K562 (cell line): ENCODE results near the gene NKIRAS1. TPM values are rescaled to one million over a fixed set of nuclear protein-coding genes. Genes with fewer than 3 reads are reported as not detected.

Source experiments
- ATAC-seq: fragments of 200-7000 bp; cut with Tn5 transposase; 3 replicates; pipeline ENCODE4 v1.9.1; 2020; ENCODE audit warnings: moderate library complexity
- BruUV-seq: library from RNA; stranded (reverse); fragments of 400-500 nt; replicated peaks from 2 replicates; lab custom pipeline; 2021; lab: Mats Ljungman, UMichigan
- CTCF ChIA-PET: fragments of 300-600 bp; formaldehyde crosslinking; extraction: SDS; loops from one replicate; lab custom pipeline; 2021; ENCODE audit warnings: low intra/inter-chr PET ratio; lab: Yijun Ruan, JAX
- POLR2A ChIA-PET: fragments of 300-600, 350-650 bp; sonication (Branson Sonifier 250); formaldehyde crosslinking; extraction: SDS; loops from one replicate; lab custom pipeline; 2021; ENCODE audit warnings: antibody characterized with exemption, inconsistent platforms; lab: Yijun Ruan, JAX
- DNase-seq, 4 experiments: peaks; one replicate each; pipeline versions ENCODE4 v3.0.0 to v3.0.0-alpha.2; 2011 to 2018; ENCODE audit warnings: low spot score in 3 of 4, mixed read lengths in 3 of 4; ENCODE audit errors: extremely low read depth in 1 of 4
- FAIRE-seq: peaks from 2 replicates; lab custom pipeline; 2011; peaks lifted over from hg19 to GRCh38; lab: Jason Lieb, UNC
- H2AFZ ChIP-seq: 2 replicates; pipeline ENCODE4 v1.6.0; 2011; ENCODE audit warnings: low read depth, low read length, control low read depth, inconsistent platforms
- H3K27ac ChIP-seq: fragments of 200-600 bp; 3 replicates; pipeline ENCODE4 v1.8.0; 2011; ENCODE audit warnings: low read depth, mild to moderate bottlenecking, control low read depth, inconsistent platforms, low read length, moderate library complexity, mixed read lengths; ENCODE audit errors: extremely low read depth
- H3K27me3 ChIP-seq, 2 experiments: fragments of 300-600 bp in 1 of 2; 2 replicates in 1 of 2; 3 replicates in 1 of 2; pipeline versions ENCODE4 v1.6.0 to v1.8.0; 2011; ENCODE audit warnings: inconsistent platforms in 2 of 2, low read length in 2 of 2, mild to moderate bottlenecking in 1 of 2, mixed read lengths in 1 of 2, moderate library complexity in 1 of 2; ENCODE audit not compliant: control insufficient read depth in 2 of 2, insufficient read depth in 2 of 2
- H3K36me3 ChIP-seq: fragments of 300-600 bp; 3 replicates; pipeline ENCODE4 v1.8.0; 2011; ENCODE audit warnings: mild to moderate bottlenecking, low read length, inconsistent platforms; ENCODE audit not compliant: control insufficient read depth, insufficient read depth
- H3K4me1 ChIP-seq, 2 experiments: fragments of 200-600 bp in 1 of 2; replicated peaks in 1 of 2; 2 replicates in 1 of 2; 3 replicates in 1 of 2; pipeline versions ENCODE4 v1.5.1 to v1.8.0; 2011; ENCODE audit warnings: inconsistent platforms in 2 of 2, low read length in 2 of 2, mild to moderate bottlenecking in 1 of 2, mixed read lengths in 1 of 2, moderate library complexity in 1 of 2; ENCODE audit not compliant: control insufficient read depth in 2 of 2, insufficient read depth in 2 of 2
- H3K4me2 ChIP-seq: 2 replicates; pipeline ENCODE4 v1.6.1; 2011; ENCODE audit warnings: low read length, control low read depth, inconsistent platforms, mixed read lengths; ENCODE audit not compliant: insufficient read depth
- H3K4me3 ChIP-seq: fragments of 200-600 bp; sonication (generic), shearing (Covaris generic); 2 replicates; pipeline ENCODE4 v1.5.1; 2016; ENCODE audit warnings: control low read depth, inconsistent platforms
- H3K79me2 ChIP-seq: fragments of 200-600 bp; 3 replicates; pipeline ENCODE4 v1.8.0; 2011; ENCODE audit warnings: low read length, inconsistent platforms; ENCODE audit not compliant: control insufficient read depth, insufficient read depth
- H3K9ac ChIP-seq, 2 experiments: 2 replicates each; pipeline versions ENCODE4 v1.6.0 to v1.6.1; 2011; ENCODE audit warnings: low read depth in 2 of 2, low read length in 2 of 2, control low read depth in 1 of 2, inconsistent platforms in 1 of 2, mild to moderate bottlenecking in 1 of 2, mixed read lengths in 1 of 2; ENCODE audit not compliant: insufficient read depth in 1 of 2
- H3K9me1 ChIP-seq: one replicate; pipeline ENCODE4 v1.6.0; 2011; ENCODE audit warnings: inconsistent platforms, mild to moderate bottlenecking, low read length, moderate library complexity; ENCODE audit not compliant: control insufficient read depth, insufficient read depth
- H3K9me3 ChIP-seq: replicated peaks from 2 replicates; pipeline ENCODE4 v1.5.1; 2011; ENCODE audit warnings: low read depth, low read length, inconsistent platforms; ENCODE audit not compliant: control insufficient read depth, insufficient read depth
- H4K20me1 ChIP-seq: replicated peaks from 2 replicates; pipeline ENCODE4 v1.6.1; 2011; ENCODE audit warnings: low read length, inconsistent platforms, mixed read lengths; ENCODE audit not compliant: control insufficient read depth, insufficient read depth
- ASH1L ChIP-seq: fragments of 450-650 bp; IDR thresholded peaks from 2 replicates; pipeline ENCODE4 v1.6.1; 2018; ENCODE audit warnings: borderline replicate concordance, mild to moderate bottlenecking, low read depth; ENCODE audit not compliant: partially characterized antibody
- LARP7 ChIP-seq: fragments of 450-650 bp; IDR thresholded peaks from 2 replicates; pipeline ENCODE4 v1.6.1; 2016
- PHTF2 ChIP-seq: fragments of 250-450 bp; sonication (Bioruptor Pico); IDR thresholded peaks from 2 replicates; pipeline ENCODE4 v1.5.0; 2021; ENCODE audit warnings: mild to moderate bottlenecking
- POLR2AphosphoS2 ChIP-seq: IDR thresholded peaks from 2 replicates; pipeline ENCODE4 v1.6.1; 2012; ENCODE audit warnings: low read length, improper control_type of control experiment
- RAD21 ChIP-seq, 2 experiments: fragments of 250-450 bp in 1 of 2; fragments of 450-650 bp in 1 of 2; sonication (Bioruptor Pico) in 1 of 2; formaldehyde crosslinking in 1 of 2; IDR thresholded peaks in 1 of 2; conservative IDR thresholded peaks in 1 of 2; 2 replicates each; pipeline versions ENCODE4 v1.4.0 to v1.8.0; 2020 to 2022; ENCODE audit warnings: mild to moderate bottlenecking in 2 of 2, moderate library complexity in 1 of 2
- SMAD2 ChIP-seq: fragments of 150-350 bp; IDR thresholded peaks from 2 replicates; pipeline ENCODE4 v1.6.1; 2014; ENCODE audit warnings: low read depth, mild to moderate bottlenecking, low read length
- THAP12 ChIP-seq: fragments of 250-450 bp; sonication (Bioruptor Pico); IDR thresholded peaks from 2 replicates; pipeline ENCODE4 v1.9.0; 2021; ENCODE audit warnings: mild to moderate bottlenecking, inconsistent platforms
- ZNF253 ChIP-seq: fragments of 250-450 bp; sonication (Bioruptor Pico); conservative IDR thresholded peaks from 2 replicates; pipeline ENCODE4 v1.6.1; 2021; ENCODE audit warnings: mild to moderate bottlenecking
- WGBS: fragments of 100-300 bp; shearing (Covaris generic); methylation state at CpG from one replicate; pipeline ENCODE4 v1.1.6; 2016; ENCODE audit warnings: low coverage, mixed read lengths; ENCODE audit not compliant: insufficient coverage; ENCODE audit errors: missing lambda C conversion rate; 5-methylcytosine and 5-hydroxymethylcytosine counted together
- in situ Hi-C: fragments of 300-500 bp; cut with MboI; formaldehyde crosslinking; loops from 4 replicates; pipeline ENCODE4 v1.15.0; 2018; ENCODE audit warnings: inconsistent platforms, mixed read lengths
- intact Hi-C: fragments of 100-400 bp; cut with micrococcal nuclease; formaldehyde crosslinking; loops from 2 replicates; pipeline ENCODE4 v1.14.2; 2022
- polyA plus RNA-seq, 8 experiments: library from polyadenylated mRNA; depleted of rRNA in 4 of 8; stranded (reverse) in 5 of 8; unstranded in 3 of 8; fragments of >200 nt; fragmentation: Nextera tagmentation in 2 of 8; fragmentation: Illumina TruSeq in 1 of 8; extraction: Ambion mirVana in 2 of 8; extraction: Trizol in 1 of 8; gene quantifications; 2 replicates each; pipeline versions ENCODE4 v1.2.1 to v1.2.3, GENCODE V29; 2011 to 2014; ENCODE audit warnings: inconsistent platforms in 1 of 8, missing spikeins in 1 of 8
- total RNA-seq, 7 experiments: library from RNA; depleted of rRNA in 6 of 7; stranded (reverse); fragments of >200 nt in 6 of 7; fragmentation: Illumina TruSeq in 2 of 7; extraction: Trizol in 2 of 7; gene quantifications; 2 replicates each; pipeline versions ENCODE4 v1.2.1 to v1.2.3, GENCODE V29; 2011 to 2021; ENCODE audit warnings: low replicate concordance in 1 of 7

Gene NKIRAS1
- total and polyA plus RNA-seq, 9 of the 15 experiments (the other 6 are each of a cell fraction or from before 2014, with no cell fraction given) = 5.1 to 10.3 (median 6.3) TPM

DNA sequence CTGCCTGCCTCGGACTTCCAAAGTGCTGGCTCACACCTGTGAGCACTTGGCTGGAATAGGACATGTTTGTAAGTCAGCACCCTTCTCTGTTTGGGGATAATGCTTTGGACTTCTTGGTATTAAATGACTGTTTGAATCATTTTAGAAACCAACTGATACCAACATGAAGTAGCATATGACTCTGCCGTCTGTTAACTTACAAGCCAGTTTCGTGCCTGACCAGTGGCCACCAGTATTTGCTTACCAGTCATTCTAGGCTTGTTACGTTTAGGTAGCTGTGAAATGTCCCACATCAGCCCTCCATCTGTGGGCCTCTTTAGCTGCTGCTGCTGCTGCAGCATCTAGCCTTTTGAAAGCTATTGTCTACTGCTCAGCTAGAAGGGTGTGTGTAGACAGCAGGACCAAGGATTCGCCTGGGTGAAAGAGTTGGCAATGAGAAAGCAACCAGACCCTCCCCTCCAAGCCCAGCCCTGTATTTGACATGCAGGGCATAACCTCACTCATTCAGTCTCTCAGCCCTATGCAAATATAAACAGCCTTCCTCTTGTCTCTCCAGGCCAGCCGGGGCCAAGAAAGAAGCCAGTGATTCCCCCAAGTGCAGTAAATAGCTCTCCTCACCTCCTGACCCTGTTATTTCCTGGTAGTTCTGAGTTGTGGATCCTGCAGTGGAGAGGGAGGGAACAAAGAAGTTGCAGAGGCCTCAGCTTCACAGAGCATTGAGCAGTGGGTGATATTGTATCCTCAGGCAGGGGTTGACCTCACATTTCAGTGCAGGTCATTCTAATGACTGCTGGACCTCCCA, 51.0 kb downstream of the NKIRAS1 start (continued):
- TF ChIP-seq THAP12 (CRISPR knock-in tag) (no peak), LARP7 (no peak), ASH1L (no peak), ZNF253 (no peak), SMAD2 (no peak)

DNA sequence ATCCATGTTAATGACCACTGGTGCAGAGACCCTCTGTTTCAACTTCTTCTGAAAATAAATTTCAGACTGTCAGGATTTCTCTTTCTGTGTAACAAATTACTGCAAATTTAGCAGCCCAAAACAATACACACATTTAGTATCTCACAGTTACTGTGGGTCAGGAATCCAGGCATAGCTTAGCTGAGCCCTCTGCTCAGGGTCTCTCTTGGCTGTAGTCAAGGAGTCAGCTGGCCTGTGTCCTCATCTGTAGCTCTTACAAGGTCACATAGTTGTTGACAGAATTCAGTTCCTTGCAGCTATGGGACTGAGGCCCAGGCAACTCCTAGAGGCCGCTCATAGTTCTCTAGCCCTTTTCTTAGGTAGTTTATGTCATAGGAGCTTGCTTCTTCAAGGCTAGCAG, 51.9 kb downstream of the NKIRAS1 start:
- no peaks in the 10 kb centered on the region for H3K27me3 ChIP-seq
- no peak overlapping the region for H3K9ac ChIP-seq
- ChIA-PET POLR2A (interaction anchor here (0.6 kb wide), 1 partner anchor 17 kb away, joined by 4 read pairs; no protein-coding TSS in a partner anchor), CTCF (no interaction called here)
- DNase-seq = no peak
- no TSS peak for BruUV-seq
- no peak overlapping the region for H3K27ac ChIP-seq
- in situ Hi-C loops (no loop called here), intact Hi-C loops (loop anchor here (5.0 kb wide), 1 partner anchor 58 kb away; the partner anchor contains the start of gene UBE2E1)
- H3K79me2 ChIP-seq = peaks cover 47% of the 10 kb centered on the region
- no peak overlapping the region for H3K4me3 ChIP-seq
- FAIRE-seq = no peak
- no peak; the same call in 1 of the 3 replicates for ATAC-seq
- TF ChIP-seq PHTF2 = no peak
- no peak for TF ChIP-seq POLR2AphosphoS2
- TF ChIP-seq RAD21 (CRISPR knock-in tag; conservative IDR thresholded peaks at IDR 0.05 in 1 of 2, IDR thresholded peaks at IDR 0.05 in 1 of 2) = no peak
- H3K4me1 ChIP-seq = no peaks in the 10 kb centered on the region; a peak in 1 of 5 replicates
- H4K20me1 ChIP-seq = peaks cover 10% of the 10 kb centered on the region
- no peak overlapping the region for H2AFZ ChIP-seq
- no peak overlapping the region for H3K4me2 ChIP-seq
- H3K9me3 ChIP-seq = no peaks in the 10 kb centered on the region
- peaks cover 18% of the 10 kb centered on the region; the same call in 1 of the 3 replicates for H3K36me3 ChIP-seq
- WGBS = 86% methylated on average over 1 of the region's 1 CpG
- no peaks in the 10 kb centered on the region for H3K9me1 ChIP-seq
